Smooth muscle cell (in vitro differentiated cells): ENCODE measurements around the gene TYW1. TPM values are rescaled to one million over a fixed set of nuclear protein-coding genes. Genes with fewer than 3 reads are reported as not detected.
"Not testable (repeated sequence)": the region's sequence is repeated elsewhere in the genome, so short reads cannot be mapped to it uniquely, and the experiment has no call there.

ENCODE experiments used
- DNase-seq: peaks from one replicate; lab custom pipeline; 2025; ENCODE audit not compliant: unreplicated experiment; lab: John Stamatoyannopoulos, UW
- H2AFZ ChIP-seq: fragments of 200-600 bp; sonication (generic); 2 replicates; pipeline ENCODE4 v1.6.0; 2016; ENCODE audit warnings: antibody characterized with exemption, low read depth, mild to moderate bottlenecking
- H3F3A ChIP-seq: fragments of 200-600 bp; sonication (generic); 2 replicates; pipeline ENCODE4 v1.6.0; 2017; ENCODE audit warnings: antibody characterized with exemption, low read depth
- H3K27ac ChIP-seq: fragments of 200-600 bp; sonication (generic); 2 replicates; pipeline ENCODE4 v1.5.1; 2016; ENCODE audit warnings: low read depth, mild to moderate bottlenecking
- H3K27me3 ChIP-seq: fragments of 200-600 bp; sonication (generic); 2 replicates; pipeline ENCODE4 v1.6.1; 2016; ENCODE audit warnings: low read depth, mild to moderate bottlenecking
- H3K36me3 ChIP-seq: fragments of 200-600 bp; sonication (generic); 2 replicates; pipeline ENCODE4 v1.5.1; 2016; ENCODE audit warnings: low read depth
- H3K4me1 ChIP-seq: fragments of 200-600 bp; sonication (generic); 2 replicates; pipeline ENCODE4 v1.5.1; 2016; ENCODE audit warnings: low read depth
- H3K4me2 ChIP-seq: fragments of 200-600 bp; sonication (generic); 2 replicates; pipeline ENCODE4 v1.6.0; 2016; ENCODE audit warnings: mild to moderate bottlenecking
- H3K4me3 ChIP-seq: fragments of 200-600 bp; sonication (generic); 2 replicates; pipeline ENCODE4 v1.5.1; 2016; ENCODE audit warnings: mild to moderate bottlenecking
- H3K79me2 ChIP-seq: fragments of 200-600 bp; sonication (generic); 2 replicates; pipeline ENCODE4 v1.6.0; 2016; ENCODE audit warnings: low read depth, mild to moderate bottlenecking
- H3K9ac ChIP-seq: fragments of 200-600 bp; sonication (generic); 2 replicates; pipeline ENCODE4 v1.6.0; 2016; ENCODE audit warnings: low read depth
- H3K9me3 ChIP-seq: fragments of 200-600 bp; sonication (generic); replicated peaks from 2 replicates; pipeline ENCODE4 v1.5.1; 2016; ENCODE audit warnings: low read depth
- H4K20me1 ChIP-seq: fragments of 200-600 bp; sonication (generic); 2 replicates; pipeline ENCODE4 v1.6.0; 2016; ENCODE audit warnings: low read depth
- WGBS: methylation state at CpG from one replicate; pipeline ENCODE4 v1.1.7; 2016; ENCODE audit warnings: low lambda C conversion rate; 5-methylcytosine and 5-hydroxymethylcytosine counted together
- polyA plus RNA-seq: library from polyadenylated mRNA; unstranded; fragments of >200 nt; fragmentation: Nextera tagmentation; extraction: Ambion mirVana; gene quantifications from 2 replicates; pipeline ENCODE4 v1.2.1, GENCODE V29; 2016
- total RNA-seq: library from RNA; depleted of rRNA; stranded (reverse); fragments of >200 nt; gene quantifications from 2 replicates; pipeline ENCODE4 v1.2.3, GENCODE V29; 2014

TYW1 gene
- total and polyA plus RNA-seq, 2 experiments from 2014 or later, result 12.4 to 42.5 TPM

- not testable (repeated sequence) for H3K79me2 ChIP-seq
- WGBS, result 83% methylated on average over 9 of the region's 9 CpGs
Measured at GRCh38 chr7:67229018-67229417, 232.4 kb downstream of the TYW1 start.

GRCh38 chr7:67230029-67230428 is 233.4 kb downstream of the TYW1 start:
- H2AFZ ChIP-seq, H3K4me1 ChIP-seq, H3K79me2 ChIP-seq, H3K4me3 ChIP-seq, H3K4me2 ChIP-seq, H3K27me3 ChIP-seq, H4K20me1 ChIP-seq, H3K9me3 ChIP-seq, H3K36me3 ChIP-seq, H3K9ac ChIP-seq, H3K27ac ChIP-seq, H3F3A ChIP-seq, DNase-seq: not testable (repeated sequence)
- 63% methylated on average over 1 of the region's 1 CpG for WGBS

More at GRCh38 chr7:67229018-67229417, 232.4 kb downstream of the TYW1 start:
- H3F3A ChIP-seq, H3K9ac ChIP-seq, H3K4me3 ChIP-seq, DNase-seq, H3K9me3 ChIP-seq, H2AFZ ChIP-seq, H4K20me1 ChIP-seq, H3K36me3 ChIP-seq, H3K4me2 ChIP-seq, H3K27me3 ChIP-seq, H3K27ac ChIP-seq, H3K4me1 ChIP-seq: not testable (repeated sequence)

GRCh38 chr7:67233506-67233905 is 236.9 kb downstream of the TYW1 start:
- H3K4me2 ChIP-seq, H3K27ac ChIP-seq, H3K36me3 ChIP-seq, H3K9me3 ChIP-seq, H3F3A ChIP-seq, H3K27me3 ChIP-seq, H2AFZ ChIP-seq, H3K9ac ChIP-seq, H3K79me2 ChIP-seq, H4K20me1 ChIP-seq, H3K4me1 ChIP-seq, DNase-seq, H3K4me3 ChIP-seq: not testable (repeated sequence)
- WGBS, result 63% methylated on average over 7 of the region's 7 CpGs

GRCh38 chr7:67236216-67236615 is 239.6 kb downstream of the TYW1 start:
- H3K9ac ChIP-seq, DNase-seq, H3K79me2 ChIP-seq, H2AFZ ChIP-seq, H3F3A ChIP-seq, H4K20me1 ChIP-seq, H3K27me3 ChIP-seq, H3K4me2 ChIP-seq, H3K36me3 ChIP-seq, H3K4me3 ChIP-seq, H3K27ac ChIP-seq, H3K4me1 ChIP-seq, H3K9me3 ChIP-seq: not testable (repeated sequence)
- 85% methylated on average over 7 of the region's 7 CpGs for WGBS

GRCh38 chr7:67242871-67243270 is 246.2 kb downstream of the TYW1 start:
- H2AFZ ChIP-seq, H3F3A ChIP-seq, H3K27me3 ChIP-seq, H3K9ac ChIP-seq, H3K4me1 ChIP-seq, DNase-seq, H3K27ac ChIP-seq, H4K20me1 ChIP-seq, H3K9me3 ChIP-seq, H3K4me2 ChIP-seq, H3K79me2 ChIP-seq, H3K4me3 ChIP-seq, H3K36me3 ChIP-seq: not testable (repeated sequence)
- WGBS, result 100% methylated on average over 1 of the region's 1 CpG

- H4K20me1 ChIP-seq, H3F3A ChIP-seq, H3K4me2 ChIP-seq, H3K4me3 ChIP-seq, H3K27ac ChIP-seq, H3K27me3 ChIP-seq, DNase-seq, H3K9ac ChIP-seq, H2AFZ ChIP-seq, H3K36me3 ChIP-seq, H3K79me2 ChIP-seq, H3K9me3 ChIP-seq: not testable (repeated sequence)
- WGBS, result 85% methylated on average over 4 of the region's 5 CpGs
- peaks cover 11% of the 10 kb centered on the region for H3K4me1 ChIP-seq
Measured at GRCh38 chr7:67248364-67248763, 251.7 kb downstream of the TYW1 start.
